K562 (cell line): Measurements from ENCODE around the gene KDM2A. TPM values are rescaled to one million over a fixed set of nuclear protein-coding genes. Genes with fewer than 3 reads are reported as not detected.
A peak's percentile ranks its signal among the peaks of the same experiment; 100 is the strongest.

Experiments used
- ATAC-seq: fragments of 200-7000 bp; cut with Tn5 transposase; 3 replicates; pipeline ENCODE4 v1.9.1; 2020; ENCODE audit warnings: moderate library complexity
- BruUV-seq: library from RNA; stranded (reverse); fragments of 400-500 nt; replicated peaks from 2 replicates; lab custom pipeline; 2021; lab: Mats Ljungman, UMichigan
- CTCF ChIA-PET: fragments of 300-600 bp; formaldehyde crosslinking; extraction: SDS; loops from one replicate; lab custom pipeline; 2021; ENCODE audit warnings: low intra/inter-chr PET ratio; lab: Yijun Ruan, JAX
- POLR2A ChIA-PET: fragments of 300-600, 350-650 bp; sonication (Branson Sonifier 250); formaldehyde crosslinking; extraction: SDS; loops from one replicate; lab custom pipeline; 2021; ENCODE audit warnings: antibody characterized with exemption, inconsistent platforms; lab: Yijun Ruan, JAX
- DNase-seq, 4 experiments: peaks; one replicate each; pipeline versions ENCODE4 v3.0.0 to v3.0.0-alpha.2; 2011 to 2018; ENCODE audit warnings: low spot score in 3 of 4, mixed read lengths in 3 of 4; ENCODE audit errors: extremely low read depth in 1 of 4
- FAIRE-seq: peaks from 2 replicates; lab custom pipeline; 2011; peaks lifted over from hg19 to GRCh38; lab: Jason Lieb, UNC
- H2AFZ ChIP-seq: 2 replicates; pipeline ENCODE4 v1.6.0; 2011; ENCODE audit warnings: low read depth, low read length, control low read depth, inconsistent platforms
- H3K27ac ChIP-seq: fragments of 200-600 bp; 3 replicates; pipeline ENCODE4 v1.8.0; 2011; ENCODE audit warnings: low read depth, mild to moderate bottlenecking, control low read depth, inconsistent platforms, low read length, moderate library complexity, mixed read lengths; ENCODE audit errors: extremely low read depth
- H3K27me3 ChIP-seq, 2 experiments: fragments of 300-600 bp in 1 of 2; 2 replicates in 1 of 2; 3 replicates in 1 of 2; pipeline versions ENCODE4 v1.6.0 to v1.8.0; 2011; ENCODE audit warnings: inconsistent platforms in 2 of 2, low read length in 2 of 2, mild to moderate bottlenecking in 1 of 2, mixed read lengths in 1 of 2, moderate library complexity in 1 of 2; ENCODE audit not compliant: control insufficient read depth in 2 of 2, insufficient read depth in 2 of 2
- H3K36me3 ChIP-seq: fragments of 300-600 bp; 3 replicates; pipeline ENCODE4 v1.8.0; 2011; ENCODE audit warnings: mild to moderate bottlenecking, low read length, inconsistent platforms; ENCODE audit not compliant: control insufficient read depth, insufficient read depth
- H3K4me1 ChIP-seq, 2 experiments: fragments of 200-600 bp in 1 of 2; replicated peaks in 1 of 2; 2 replicates in 1 of 2; 3 replicates in 1 of 2; pipeline versions ENCODE4 v1.5.1 to v1.8.0; 2011; ENCODE audit warnings: inconsistent platforms in 2 of 2, low read length in 2 of 2, mild to moderate bottlenecking in 1 of 2, mixed read lengths in 1 of 2, moderate library complexity in 1 of 2; ENCODE audit not compliant: control insufficient read depth in 2 of 2, insufficient read depth in 2 of 2
- H3K4me2 ChIP-seq: 2 replicates; pipeline ENCODE4 v1.6.1; 2011; ENCODE audit warnings: low read length, control low read depth, inconsistent platforms, mixed read lengths; ENCODE audit not compliant: insufficient read depth
- H3K4me3 ChIP-seq: fragments of 200-600 bp; sonication (generic), shearing (Covaris generic); 2 replicates; pipeline ENCODE4 v1.5.1; 2016; ENCODE audit warnings: control low read depth, inconsistent platforms
- H3K79me2 ChIP-seq: fragments of 200-600 bp; 3 replicates; pipeline ENCODE4 v1.8.0; 2011; ENCODE audit warnings: low read length, inconsistent platforms; ENCODE audit not compliant: control insufficient read depth, insufficient read depth
- H3K9ac ChIP-seq, 2 experiments: 2 replicates each; pipeline versions ENCODE4 v1.6.0 to v1.6.1; 2011; ENCODE audit warnings: low read depth in 2 of 2, low read length in 2 of 2, control low read depth in 1 of 2, inconsistent platforms in 1 of 2, mild to moderate bottlenecking in 1 of 2, mixed read lengths in 1 of 2; ENCODE audit not compliant: insufficient read depth in 1 of 2
- H3K9me1 ChIP-seq: one replicate; pipeline ENCODE4 v1.6.0; 2011; ENCODE audit warnings: inconsistent platforms, mild to moderate bottlenecking, low read length, moderate library complexity; ENCODE audit not compliant: control insufficient read depth, insufficient read depth
- H3K9me3 ChIP-seq: replicated peaks from 2 replicates; pipeline ENCODE4 v1.5.1; 2011; ENCODE audit warnings: low read depth, low read length, inconsistent platforms; ENCODE audit not compliant: control insufficient read depth, insufficient read depth
- H4K20me1 ChIP-seq: replicated peaks from 2 replicates; pipeline ENCODE4 v1.6.1; 2011; ENCODE audit warnings: low read length, inconsistent platforms, mixed read lengths; ENCODE audit not compliant: control insufficient read depth, insufficient read depth
- ETV6 ChIP-seq, 3 experiments: fragments of 150-350 bp in 1 of 3; sonication (generic) in 1 of 3; formaldehyde crosslinking in 1 of 3; IDR thresholded peaks; 2 replicates each; pipeline versions ENCODE4 v1.6.1 to v1.8.0; 2014 to 2022; ENCODE audit warnings: borderline replicate concordance in 2 of 3, low read depth in 2 of 3, antibody characterized with exemption in 1 of 3, low read length in 1 of 3, mild to moderate bottlenecking in 1 of 3, missing genetic modification reagents in 1 of 3
- IRF9 ChIP-seq: fragments of 450-650 bp; IDR thresholded peaks from 2 replicates; pipeline ENCODE4 v1.6.1; 2016; ENCODE audit warnings: missing biosample characterization, missing genetic modification characterization
- JUND ChIP-seq, 2 experiments: IDR thresholded peaks; 2 replicates in 1 of 2; 3 replicates in 1 of 2; pipeline ENCODE4 v1.6.1; 2011; ENCODE audit warnings: borderline replicate concordance in 2 of 2, low read depth in 2 of 2, low read length in 2 of 2, improper control_type of control experiment in 1 of 2, missing biosample characterization in 1 of 2, missing genetic modification characterization in 1 of 2, missing genetic modification reagents in 1 of 2
- RBFOX2 ChIP-seq: fragments of 200-400 bp; formaldehyde crosslinking; IDR thresholded peaks from 2 replicates; pipeline ENCODE4 v1.6.1; 2017; ENCODE audit warnings: low read depth, mild to moderate bottlenecking, low read length, moderate library complexity
- ZNF232 ChIP-seq: sonication (generic); formaldehyde crosslinking; IDR thresholded peaks from 2 replicates; pipeline ENCODE4 v1.8.0; 2022; ENCODE audit warnings: mild to moderate bottlenecking, missing genetic modification reagents
- WGBS: fragments of 100-300 bp; shearing (Covaris generic); methylation state at CpG from one replicate; pipeline ENCODE4 v1.1.6; 2016; ENCODE audit warnings: low coverage, mixed read lengths; ENCODE audit not compliant: insufficient coverage; ENCODE audit errors: missing lambda C conversion rate; 5-methylcytosine and 5-hydroxymethylcytosine counted together
- in situ Hi-C: fragments of 300-500 bp; cut with MboI; formaldehyde crosslinking; loops from 4 replicates; pipeline ENCODE4 v1.15.0; 2018; ENCODE audit warnings: inconsistent platforms, mixed read lengths
- intact Hi-C: fragments of 100-400 bp; cut with micrococcal nuclease; formaldehyde crosslinking; loops from 2 replicates; pipeline ENCODE4 v1.14.2; 2022
- polyA plus RNA-seq, 8 experiments: library from polyadenylated mRNA; depleted of rRNA in 4 of 8; stranded (reverse) in 5 of 8; unstranded in 3 of 8; fragments of >200 nt; fragmentation: Nextera tagmentation in 2 of 8; fragmentation: Illumina TruSeq in 1 of 8; extraction: Ambion mirVana in 2 of 8; extraction: Trizol in 1 of 8; gene quantifications; 2 replicates each; pipeline versions ENCODE4 v1.2.1 to v1.2.3, GENCODE V29; 2011 to 2014; ENCODE audit warnings: inconsistent platforms in 1 of 8, missing spikeins in 1 of 8
- total RNA-seq, 7 experiments: library from RNA; depleted of rRNA in 6 of 7; stranded (reverse); fragments of >200 nt in 6 of 7; fragmentation: Illumina TruSeq in 2 of 7; extraction: Trizol in 2 of 7; gene quantifications; 2 replicates each; pipeline versions ENCODE4 v1.2.1 to v1.2.3, GENCODE V29; 2011 to 2021; ENCODE audit warnings: low replicate concordance in 1 of 7

Gene KDM2A
- total and polyA plus RNA-seq, 9 of the 15 experiments (the other 6 are each of a cell fraction or from before 2014, with no cell fraction given): 5.0 to 39.3 (median 21.3) TPM

GRCh38 chr11:67274768-67275605 is 155.9 kb downstream of the KDM2A start:
- no peak overlapping the region for H2AFZ ChIP-seq
- no peaks in the 10 kb centered on the region for H3K9me3 ChIP-seq
- no peak overlapping the region for H3K4me3 ChIP-seq
- peak overlapping the region; percentile 10; the same call in 1 of the 3 replicates for H3K27ac ChIP-seq
- FAIRE-seq (no peak), ATAC-seq (no peak), DNase-seq (no peak)
- peaks cover 11% of the 10 kb centered on the region; the same call in 1 of the 2 replicates for H4K20me1 ChIP-seq
- H3K36me3 ChIP-seq: peaks cover 81% of the 10 kb centered on the region; the same call in 2 of the 3 replicates
- peaks cover 92% of the 10 kb centered on the region for H3K79me2 ChIP-seq
- peak overlapping the region in 1 of 2 experiments; percentile 89; a peak in 2 of 4 replicates for H3K9ac ChIP-seq
- H3K4me1 ChIP-seq: peaks cover 31 to 87% of the 10 kb centered on the region in 2 experiments
- ChIA-PET POLR2A (interaction anchor here (0.7 kb wide), 1 partner anchor 140 kb away, joined by 4 read pairs; no protein-coding TSS in a partner anchor), CTCF (interaction anchor here (1.7 kb wide), 1 partner anchor 42 kb away, joined by 6 read pairs; no protein-coding TSS in a partner anchor)
- H3K9me1 ChIP-seq: no peaks in the 10 kb centered on the region
- in situ Hi-C loops: loop anchor here (5.0 kb wide), 1 partner anchor 37 kb away; no protein-coding TSS in a partner anchor
- H3K27me3 ChIP-seq: no peaks in the 10 kb centered on the region
- no peak for TF ChIP-seq JUND (IDR thresholded peaks at IDR 0.05; ENCODE audit: borderline replicate concordance, low read depth, low read length)
- no peak for TF ChIP-seq JUND (tag; IDR thresholded peaks at IDR 0.05; ENCODE audit: borderline replicate concordance, low read depth, low read length)
- TF ChIP-seq ZNF232 (CRISPR knock-in tag): no peak
- TF ChIP-seq RBFOX2: peak; percentile 37; the same call in 1 of the 2 replicates
- no peak for TF ChIP-seq ETV6 (IDR thresholded peaks at IDR 0.05; ENCODE audit: borderline replicate concordance in 1 of 2, low read depth in 2 of 2, low read length in 1 of 2)
- TF ChIP-seq ETV6 (CRISPR knock-in tag; IDR thresholded peaks at IDR 0.05; ENCODE audit: borderline replicate concordance): no peak
- TF ChIP-seq IRF9: no peak
- BruUV-seq: no TSS peak
- no peak overlapping the region for H3K4me2 ChIP-seq
- intact Hi-C loops: no loop called here
- 73% methylated on average over 27 of the region's 35 CpGs for WGBS
